Measurements from ENCODE around the gene FNDC3B. TPM values are rescaled to one million over a fixed set of nuclear protein-coding genes. Genes with fewer than 3 reads are reported as not detected.

Gene FNDC3B
- total RNA-seq, 1 experiment from 2014 or later = 62.3 TPM

DNA sequence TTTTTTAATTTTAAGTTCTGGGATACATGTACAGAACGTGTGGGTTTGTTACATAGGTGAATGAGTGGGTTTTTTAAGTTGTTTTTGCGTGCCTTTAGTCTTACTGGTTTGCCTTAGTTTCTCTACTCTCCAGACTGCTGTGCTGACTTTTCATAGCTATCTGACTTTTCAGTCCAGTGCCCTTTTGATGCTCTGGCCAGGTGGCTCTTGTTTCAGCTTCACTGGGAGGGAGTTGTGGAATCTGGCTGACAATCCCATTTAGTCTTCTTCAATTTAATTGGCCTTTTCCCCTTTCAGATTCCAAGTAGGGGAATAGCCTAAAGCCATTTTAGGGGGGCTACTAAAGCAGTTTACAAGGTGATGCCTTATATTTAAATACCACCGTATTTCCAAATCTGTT is 30.1 kb downstream of the FNDC3B start:
- no peaks in the 10 kb centered on the region for H3K9me3 ChIP-seq (replicated peaks)
- H3K27ac ChIP-seq = no peak overlapping the region
- no peak for DNase-seq

DNA sequence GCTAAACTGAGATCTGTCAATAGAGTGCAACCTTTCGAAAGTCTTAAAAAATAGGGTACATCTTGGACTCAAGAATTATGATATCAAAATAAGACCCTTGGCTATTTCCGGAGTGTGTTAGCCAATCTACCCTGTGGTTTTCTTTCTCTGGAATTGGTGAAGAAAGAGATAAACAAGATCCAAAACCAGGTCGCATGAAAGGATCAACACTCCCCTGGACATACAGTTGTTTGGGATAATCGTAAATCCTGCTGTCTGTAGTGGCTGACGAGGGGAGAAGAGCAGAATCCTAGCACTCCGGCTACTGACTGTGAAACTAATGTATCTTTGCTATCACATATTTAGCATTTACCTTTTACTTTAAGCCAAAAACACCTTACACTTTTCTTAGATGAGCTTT is 30.9 kb downstream of the FNDC3B start:
- DNase-seq = no peak
- H3K9me3 ChIP-seq (replicated peaks) = no peaks in the 10 kb centered on the region
- H3K4me3 ChIP-seq = no peak overlapping the region
- peaks cover 48% of the 10 kb centered on the region for H3K36me3 ChIP-seq
- H3K27me3 ChIP-seq = no peaks in the 10 kb centered on the region
- peaks cover 9% of the 10 kb centered on the region for H3K4me1 ChIP-seq
- H3K27ac ChIP-seq = no peak overlapping the region

More for the DNA sequence above, 30.1 kb downstream of the FNDC3B start:
- Histone ChIP-seq H3K4me3 (no peak overlapping the region), H3K4me1 (peaks cover 9% of the 10 kb centered on the region), H3K27me3 (no peaks in the 10 kb centered on the region), H3K36me3 (peaks cover 43% of the 10 kb centered on the region)

DNA sequence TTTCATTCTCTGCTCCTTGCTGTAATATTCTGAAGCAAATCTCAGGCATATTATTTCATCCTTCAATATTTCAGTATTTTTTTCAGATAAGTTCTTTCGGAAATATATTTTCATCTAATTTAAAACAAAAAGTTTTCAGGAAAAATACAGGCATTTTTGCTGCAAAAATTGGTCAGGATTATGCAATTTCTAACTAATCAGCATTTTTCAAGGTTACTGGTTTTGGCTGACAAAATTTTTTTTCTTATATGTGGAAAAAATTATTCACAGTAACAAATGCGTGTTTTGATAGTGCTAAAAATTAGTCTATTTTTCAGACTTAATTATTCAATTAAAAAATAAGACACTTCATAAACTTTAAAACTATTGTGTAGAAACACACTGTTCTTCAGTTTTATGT is 31.4 kb downstream of the FNDC3B start:
- Histone ChIP-seq H3K4me1 (peaks cover 7% of the 10 kb centered on the region), H3K4me3 (no peak overlapping the region), H3K36me3 (peaks cover 49% of the 10 kb centered on the region), H3K9me3 (replicated peaks) (no peaks in the 10 kb centered on the region), H3K27me3 (no peaks in the 10 kb centered on the region), H3K27ac (no peak overlapping the region)
- DNase-seq = no peak

DNA sequence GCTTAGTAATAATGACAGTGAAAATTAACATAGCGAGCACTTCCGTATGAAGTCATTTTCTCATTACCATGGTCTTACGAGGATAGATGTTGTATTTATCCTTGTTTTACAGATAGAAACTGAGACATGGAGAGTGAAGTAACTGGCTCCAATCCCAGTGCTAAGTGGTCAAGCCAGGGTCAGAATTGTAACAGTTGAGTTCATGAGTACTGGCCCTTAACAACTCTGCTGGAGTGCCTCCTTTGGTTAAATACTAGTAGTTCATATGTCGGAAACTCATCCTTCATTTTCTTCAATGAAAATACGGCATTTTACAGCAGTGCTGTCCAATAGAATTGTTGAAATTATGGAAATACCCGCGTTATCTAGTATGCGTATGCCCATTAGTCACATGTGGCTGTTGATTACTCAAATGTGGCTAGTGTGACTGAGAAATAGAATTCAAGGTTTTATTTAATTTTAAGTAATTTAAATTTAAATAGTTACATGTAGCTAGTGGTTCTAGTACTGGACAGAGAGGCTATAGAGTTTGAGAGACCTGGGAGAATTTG is 32.5 kb downstream of the FNDC3B start:
- no peak overlapping the region for H3K27ac ChIP-seq
- no peak for DNase-seq

DNA sequence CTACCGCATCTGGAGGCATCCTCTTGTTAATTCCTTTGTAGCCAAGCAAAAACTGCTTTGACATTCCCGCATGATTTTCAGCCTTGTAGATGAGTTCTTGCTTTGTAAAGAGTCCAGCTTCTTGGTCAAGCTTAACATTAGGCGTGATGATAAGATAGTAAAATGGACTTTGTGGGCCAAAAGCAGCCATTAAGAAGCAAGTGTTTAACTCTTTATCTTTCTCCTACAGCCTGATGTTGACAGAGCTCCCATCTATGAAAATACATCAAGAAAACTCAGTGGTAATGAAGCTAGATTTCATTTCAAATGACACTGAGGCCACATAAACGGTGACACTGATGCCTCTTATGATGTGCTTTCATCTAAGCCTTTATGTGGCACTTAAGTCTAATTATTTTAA is 33.2 kb downstream of the FNDC3B start:
- no peak overlapping the region for H3K27ac ChIP-seq
- H3K9me3 ChIP-seq (replicated peaks) = no peaks in the 10 kb centered on the region
- no peaks in the 10 kb centered on the region for H3K27me3 ChIP-seq
- H3K4me3 ChIP-seq = no peak overlapping the region
- H3K36me3 ChIP-seq = peaks cover 41% of the 10 kb centered on the region
- DNase-seq = no peak
- peaks cover 5% of the 10 kb centered on the region; the same call in 1 of the 2 replicates for H3K4me1 ChIP-seq

More for the DNA sequence above, 32.5 kb downstream of the FNDC3B start:
- Histone ChIP-seq H3K4me1 (peaks cover 5% of the 10 kb centered on the region; the same call in 1 of the 2 replicates), H3K9me3 (replicated peaks) (no peaks in the 10 kb centered on the region), H3K4me3 (no peak overlapping the region), H3K36me3 (peaks cover 45% of the 10 kb centered on the region), H3K27me3 (no peaks in the 10 kb centered on the region)

DNA sequence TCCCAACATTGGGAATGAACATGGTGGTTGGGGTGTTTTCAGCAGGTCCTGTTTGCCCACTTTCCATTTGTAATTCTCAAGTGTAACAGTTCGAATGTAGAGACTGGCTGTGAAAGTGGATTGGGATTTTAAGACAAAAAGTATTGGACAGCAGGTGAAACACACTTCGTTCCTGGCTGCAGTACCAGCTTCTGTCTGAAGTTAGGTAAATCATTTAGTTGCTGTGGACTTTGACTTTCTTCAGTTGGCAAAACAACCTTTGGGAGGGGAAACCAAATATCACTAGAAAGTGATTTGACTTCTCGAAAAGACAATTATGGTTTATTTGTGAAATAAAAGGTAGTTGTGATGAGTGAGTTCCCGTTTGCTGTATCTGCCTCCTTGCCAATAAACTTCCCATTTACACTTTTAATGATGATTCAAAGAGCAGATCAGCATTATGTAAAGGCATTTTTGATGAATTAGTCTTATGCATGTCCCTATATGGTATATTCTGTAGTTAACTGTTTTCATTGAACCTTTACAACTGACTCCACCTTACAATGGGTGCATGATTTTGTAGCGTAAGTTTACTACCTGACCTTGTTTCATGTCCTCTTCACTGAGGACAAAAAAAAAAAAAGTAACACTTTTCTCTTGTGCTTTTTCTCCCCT is 34.0 kb downstream of the FNDC3B start:
- no peaks in the 10 kb centered on the region for H3K27me3 ChIP-seq
- H3K36me3 ChIP-seq = peaks cover 36% of the 10 kb centered on the region
- DNase-seq = no peak
- H3K27ac ChIP-seq = no peak overlapping the region
- no peaks in the 10 kb centered on the region for H3K9me3 ChIP-seq (replicated peaks)
- peaks cover 5% of the 10 kb centered on the region; the same call in 1 of the 2 replicates for H3K4me1 ChIP-seq
- H3K4me3 ChIP-seq = no peak overlapping the region

DNA sequence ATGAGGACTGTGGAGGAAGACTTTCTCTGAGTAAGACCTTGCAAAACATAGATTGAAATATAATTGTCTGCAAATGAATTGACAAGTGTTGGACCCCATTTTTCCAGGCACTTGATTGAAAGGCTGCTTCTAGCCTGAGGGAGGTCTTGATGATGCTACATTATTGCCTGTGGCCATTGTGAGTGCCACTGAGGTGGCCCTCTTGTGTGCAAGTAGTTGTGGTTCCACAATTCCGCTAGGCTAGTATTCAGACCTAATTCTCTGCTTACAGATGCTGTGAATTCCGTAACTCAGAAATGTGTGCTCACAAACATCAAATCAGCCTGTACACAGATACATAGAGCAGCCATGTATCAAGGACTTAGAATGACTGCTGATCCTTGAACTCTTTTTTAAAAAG is 34.7 kb downstream of the FNDC3B start:
- Histone ChIP-seq H3K36me3 (peaks cover 36% of the 10 kb centered on the region), H3K4me1 (peaks cover 5% of the 10 kb centered on the region; the same call in 1 of the 2 replicates), H3K27me3 (no peaks in the 10 kb centered on the region), H3K4me3 (no peak overlapping the region), H3K27ac (no peak overlapping the region), H3K9me3 (replicated peaks) (no peaks in the 10 kb centered on the region)
- no peak for DNase-seq

DNA sequence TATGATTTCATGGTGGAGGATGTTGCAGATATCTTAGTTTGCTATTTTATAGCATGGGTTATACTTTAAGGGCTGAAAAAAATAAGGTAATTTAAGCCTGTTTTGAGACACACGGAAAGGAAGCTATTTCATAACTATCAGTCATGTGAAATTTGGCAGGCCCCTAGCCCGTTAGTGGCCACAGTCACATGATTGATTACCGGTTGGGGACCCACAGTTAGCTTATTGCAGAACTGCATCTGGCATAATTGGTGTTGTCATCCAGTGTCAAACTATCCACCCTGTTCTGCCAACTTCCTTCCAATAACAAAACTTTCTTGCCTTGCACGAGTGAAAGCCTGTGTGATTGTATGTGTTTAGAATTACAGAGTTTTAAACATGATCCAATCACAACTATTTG is 35.2 kb downstream of the FNDC3B start:
- Histone ChIP-seq H3K9me3 (replicated peaks) (no peaks in the 10 kb centered on the region), H3K4me1 (peaks cover under 1% of the 10 kb centered on the region; the same call in 1 of the 2 replicates), H3K27ac (no peak overlapping the region), H3K4me3 (no peak overlapping the region), H3K27me3 (no peaks in the 10 kb centered on the region), H3K36me3 (peaks cover 36% of the 10 kb centered on the region)
- no peak for DNase-seq

DNA sequence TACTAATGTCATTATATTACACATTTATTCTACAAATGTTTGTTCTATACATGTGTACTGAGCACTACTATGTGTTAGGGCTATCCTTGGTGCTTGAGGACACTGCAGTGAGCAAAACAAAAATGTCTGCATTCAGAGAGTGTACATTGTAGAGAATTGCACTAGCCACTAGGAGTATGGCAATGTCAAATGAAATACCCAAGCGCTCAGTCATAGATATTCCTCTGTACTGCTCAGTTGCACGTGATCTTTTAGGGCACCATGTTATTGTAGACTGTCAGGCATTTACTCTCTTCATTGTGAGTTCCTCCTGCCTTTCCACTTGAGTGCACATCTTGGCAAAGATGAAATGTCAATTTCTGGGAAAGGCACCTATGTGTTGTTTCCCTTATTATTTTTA is 36.8 kb downstream of the FNDC3B start:
- no peak for DNase-seq
- Histone ChIP-seq H3K36me3 (peaks cover 30% of the 10 kb centered on the region), H3K4me3 (no peak overlapping the region), H3K27me3 (no peaks in the 10 kb centered on the region), H3K9me3 (replicated peaks) (no peaks in the 10 kb centered on the region), H3K4me1 (no peaks in the 10 kb centered on the region), H3K27ac (no peak overlapping the region)

DNA sequence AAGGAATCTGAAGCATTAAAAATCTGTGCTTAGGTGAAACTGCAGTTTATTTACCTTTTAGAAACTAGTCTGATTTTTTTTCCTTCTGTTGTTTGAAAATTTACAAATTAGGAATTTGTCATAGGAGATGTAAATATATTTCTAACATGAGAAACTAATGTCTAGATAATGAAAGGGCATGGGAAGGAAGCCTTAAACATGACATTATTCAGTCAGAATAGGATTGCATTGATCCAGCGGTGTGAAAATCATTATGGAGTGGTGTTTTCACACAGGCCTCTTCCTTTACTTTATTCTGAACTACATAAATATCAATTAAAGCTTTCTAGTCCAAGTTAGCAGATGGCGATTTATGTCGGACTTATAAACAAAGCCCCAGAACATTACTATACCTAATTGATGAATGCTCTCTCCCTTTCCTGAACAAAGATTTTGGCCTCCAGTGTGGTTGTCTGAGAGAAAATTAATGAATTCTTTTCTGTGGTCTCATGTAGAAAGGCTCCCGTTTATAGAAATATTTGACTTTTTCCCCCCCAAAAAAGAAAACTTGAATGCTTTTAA is 37.9 kb downstream of the FNDC3B start:
- no peak overlapping the region for H3K4me3 ChIP-seq

DNA sequence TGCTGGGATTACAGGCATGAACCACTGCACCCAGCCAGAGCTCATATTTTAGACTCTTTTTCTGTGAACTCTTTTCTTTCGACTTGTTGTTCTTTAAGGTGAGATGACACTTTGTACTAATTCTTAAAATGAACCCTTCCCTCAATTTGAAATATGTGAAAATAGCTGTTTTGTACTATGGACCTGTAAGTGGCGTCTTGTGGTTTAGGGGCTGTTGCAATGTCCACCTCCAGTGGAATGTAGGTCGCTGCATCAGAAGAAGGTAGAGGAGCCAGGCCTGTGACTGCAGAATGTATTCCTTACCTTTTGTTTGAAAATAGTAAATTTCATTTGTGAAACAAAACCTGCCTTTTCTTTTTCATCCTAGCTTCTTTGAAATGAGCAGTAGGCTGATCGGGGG is 38.9 kb downstream of the FNDC3B start:
- peaks cover 25% of the 10 kb centered on the region for H3K36me3 ChIP-seq
- no peak for DNase-seq
- no peak overlapping the region for H3K4me3 ChIP-seq
- no peak overlapping the region for H3K27ac ChIP-seq
- no peaks in the 10 kb centered on the region for H3K9me3 ChIP-seq (replicated peaks)
- H3K27me3 ChIP-seq = no peaks in the 10 kb centered on the region
- peaks cover 17% of the 10 kb centered on the region for H3K4me1 ChIP-seq

More for the DNA sequence above, 37.9 kb downstream of the FNDC3B start:
- Histone ChIP-seq H3K27ac (no peak overlapping the region), H3K9me3 (replicated peaks) (no peaks in the 10 kb centered on the region), H3K27me3 (no peaks in the 10 kb centered on the region), H3K4me1 (peaks cover 8% of the 10 kb centered on the region), H3K36me3 (peaks cover 20% of the 10 kb centered on the region)
- no peak for DNase-seq

DNA sequence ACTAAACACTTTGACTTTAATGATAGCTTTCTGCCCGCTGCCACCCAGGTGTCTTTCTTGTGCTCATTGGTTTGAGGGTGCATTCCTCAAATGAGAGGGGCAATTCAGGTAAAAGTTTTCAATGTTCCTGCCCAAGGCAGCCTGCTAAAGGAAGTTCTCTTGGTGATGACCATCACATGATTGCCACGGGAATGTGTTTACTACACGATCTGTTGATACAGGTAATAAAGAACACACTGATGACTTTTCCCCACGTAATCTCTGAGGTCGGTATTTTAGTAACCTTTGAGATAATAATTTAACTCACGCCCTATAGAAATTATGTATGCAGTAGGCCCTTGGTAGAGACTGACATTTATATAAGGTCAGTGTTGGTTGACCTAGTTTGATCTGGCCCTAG is 39.3 kb downstream of the FNDC3B start:
- Histone ChIP-seq H3K36me3 (peaks cover 30% of the 10 kb centered on the region), H3K4me3 (no peak overlapping the region), H3K4me1 (peaks cover 22% of the 10 kb centered on the region), H3K27me3 (no peaks in the 10 kb centered on the region), H3K9me3 (replicated peaks) (no peaks in the 10 kb centered on the region), H3K27ac (no peak overlapping the region)
- DNase-seq = no peak

DNA sequence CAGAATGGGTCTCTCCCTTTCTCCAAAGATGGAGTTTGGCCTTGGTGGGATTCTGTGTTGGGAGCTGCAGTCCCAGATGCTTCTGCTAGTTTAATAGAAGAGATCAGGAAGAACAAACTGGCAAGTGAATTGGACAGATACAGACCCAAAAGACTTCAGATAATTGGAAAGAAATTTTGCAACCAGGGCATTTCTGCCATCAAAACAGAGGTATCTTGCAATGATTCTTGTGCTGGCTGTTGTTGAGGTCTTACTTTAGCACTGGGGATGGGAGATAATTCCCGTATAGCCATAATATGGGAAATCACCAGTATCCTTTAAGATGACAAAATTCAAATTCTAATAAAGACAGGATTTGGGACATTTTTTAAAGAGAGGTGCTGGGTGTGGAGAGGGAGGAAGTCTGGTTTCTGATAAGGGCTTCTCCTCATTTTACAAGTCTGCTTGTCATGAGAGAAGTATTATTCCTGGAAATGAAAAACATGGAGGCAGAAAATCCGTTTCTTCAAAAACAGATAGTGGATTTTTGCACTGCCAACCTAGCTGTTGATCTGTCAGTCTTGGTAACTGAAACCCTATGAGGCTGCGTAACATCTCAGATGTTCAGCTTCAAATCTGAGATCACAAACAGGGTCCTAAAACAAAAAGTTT is 40.1 kb downstream of the FNDC3B start:
- no peaks in the 10 kb centered on the region for H3K27me3 ChIP-seq
- peaks cover 22% of the 10 kb centered on the region for H3K4me1 ChIP-seq
- no peak overlapping the region for H3K4me3 ChIP-seq
- no peaks in the 10 kb centered on the region for H3K9me3 ChIP-seq (replicated peaks)
- no peak for DNase-seq
- peaks cover 28% of the 10 kb centered on the region for H3K36me3 ChIP-seq
- no peak overlapping the region for H3K27ac ChIP-seq

DNA sequence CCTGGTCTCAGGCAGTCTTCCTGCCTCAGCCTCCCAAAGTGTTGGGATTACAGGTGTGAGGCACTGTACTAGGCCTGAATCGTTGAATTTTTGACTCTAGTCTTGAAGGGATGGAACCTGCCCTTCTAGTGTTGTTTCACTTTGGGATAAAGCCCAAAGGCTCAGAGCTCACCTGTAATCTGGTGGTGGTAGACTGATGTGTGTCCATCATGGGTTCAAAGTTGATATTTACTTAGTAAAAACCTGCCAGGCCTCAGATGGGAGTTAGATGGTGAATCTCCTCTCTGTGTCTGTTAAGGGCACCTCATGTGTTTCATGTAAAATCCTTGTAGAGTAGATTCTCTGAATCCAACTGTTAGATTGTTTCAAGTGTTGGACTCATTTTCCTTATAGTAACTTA is 41.1 kb downstream of the FNDC3B start:
- DNase-seq = no peak
- Histone ChIP-seq H3K27ac (no peak overlapping the region), H3K4me3 (no peak overlapping the region), H3K9me3 (replicated peaks) (no peaks in the 10 kb centered on the region), H3K27me3 (no peaks in the 10 kb centered on the region), H3K4me1 (peaks cover 22% of the 10 kb centered on the region), H3K36me3 (peaks cover 22% of the 10 kb centered on the region)

DNA sequence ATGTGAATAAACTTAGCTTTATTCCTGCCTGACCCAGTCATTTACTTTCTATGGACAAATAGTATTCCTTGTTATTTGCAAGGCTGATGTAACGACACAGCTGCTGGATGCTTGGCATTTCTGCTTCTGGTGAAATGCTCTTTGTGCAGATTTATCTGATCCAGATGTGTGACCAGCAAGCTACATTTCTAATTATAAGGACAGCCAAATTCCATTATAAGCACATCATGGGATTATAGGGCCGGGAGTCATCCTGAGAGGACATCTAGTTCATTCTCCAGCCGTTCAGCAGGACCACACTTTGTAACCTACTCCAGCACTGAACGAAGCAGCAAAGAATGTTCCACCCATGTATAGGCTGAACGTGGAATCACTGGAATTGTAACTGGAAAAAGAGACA is 42.9 kb downstream of the FNDC3B start:
- Histone ChIP-seq H3K27me3 (no peaks in the 10 kb centered on the region), H3K4me3 (no peak overlapping the region), H3K27ac (peak overlapping the region; percentile 75), H3K36me3 (peaks cover 17% of the 10 kb centered on the region), H3K4me1 (peaks cover 23% of the 10 kb centered on the region), H3K9me3 (replicated peaks) (no peaks in the 10 kb centered on the region)
- DNase-seq = peak; percentile 66 to 73
